T-cell (primary cell): ENCODE measurements around the gene GSX2. TPM values are rescaled to one million over a fixed set of nuclear protein-coding genes. Genes with fewer than 3 reads are reported as not detected.

Experiments used
- total RNA-seq, 35 experiments: library from RNA in 6 of 35; stranded (reverse) in 6 of 35; fragments of 120-200 nt in 1 of 35; gene quantifications; one replicate each; pipeline versions ENCODE4 v1.2.1 to v1.2.4 and lab custom pipeline; 2013 to 2026

GSX2 gene
- total RNA-seq, 5 donors from 2014 or later (not counting 1 experiment from before 2014, with no cell fraction given), result not detected

Other genes starting within 250 kb of the GSX2 start
- gene CHIC2, start 35.6 kb upstream of the GSX2 start, total RNA-seq, result 10 to 100 TPM; 38.8 to 59.3 (median 40.5) TPM
- gene PDGFRA, start 129.1 kb downstream of the GSX2 start, total RNA-seq, result under 1 TPM in 3 of 5 donors, not detected in 2; 0.29 to 0.39 (median 0.32) TPM